AG04449 (cell line): Measurements from ENCODE around the gene CPNE1.

ENCODE experiments used
- CTCF ChIA-PET: fragments of 350-600 bp; formaldehyde crosslinking; extraction: SDS; loops from one replicate; lab custom pipeline; 2021; ENCODE audit warnings: antibody characterized with exemption; lab: Yijun Ruan, JAX
- POLR2A ChIA-PET: fragments of 400-600, 350-600 bp; formaldehyde crosslinking; extraction: SDS; loops from one replicate; lab custom pipeline; 2020; ENCODE audit warnings: antibody characterized with exemption, inconsistent platforms; lab: Yijun Ruan, JAX
- DNase-seq: peaks from one replicate; pipeline ENCODE4 v3.0.0-alpha.2; 2010; ENCODE audit warnings: low read depth, low spot score
- H3K4me3 ChIP-seq: 2 replicates; pipeline ENCODE4 v1.5.1; 2011; ENCODE audit warnings: low read depth, mild to moderate bottlenecking, control low read depth, low read length
- TF ChIP-seq, protein P1 (sequence below): IDR thresholded peaks from one replicate; pipeline ENCODE4 v1.5.1; 2011; ENCODE audit warnings: mild to moderate bottlenecking, moderate library complexity, low read length, control low read depth, inconsistent platforms; ENCODE audit not compliant: insufficient read depth; ENCODE audit errors: missing control alignments

Gene CPNE1

GRCh38 chr20:35619196-35620095 is 45.3 kb downstream of the CPNE1 start:
- TF ChIP-seq, protein P1, sequence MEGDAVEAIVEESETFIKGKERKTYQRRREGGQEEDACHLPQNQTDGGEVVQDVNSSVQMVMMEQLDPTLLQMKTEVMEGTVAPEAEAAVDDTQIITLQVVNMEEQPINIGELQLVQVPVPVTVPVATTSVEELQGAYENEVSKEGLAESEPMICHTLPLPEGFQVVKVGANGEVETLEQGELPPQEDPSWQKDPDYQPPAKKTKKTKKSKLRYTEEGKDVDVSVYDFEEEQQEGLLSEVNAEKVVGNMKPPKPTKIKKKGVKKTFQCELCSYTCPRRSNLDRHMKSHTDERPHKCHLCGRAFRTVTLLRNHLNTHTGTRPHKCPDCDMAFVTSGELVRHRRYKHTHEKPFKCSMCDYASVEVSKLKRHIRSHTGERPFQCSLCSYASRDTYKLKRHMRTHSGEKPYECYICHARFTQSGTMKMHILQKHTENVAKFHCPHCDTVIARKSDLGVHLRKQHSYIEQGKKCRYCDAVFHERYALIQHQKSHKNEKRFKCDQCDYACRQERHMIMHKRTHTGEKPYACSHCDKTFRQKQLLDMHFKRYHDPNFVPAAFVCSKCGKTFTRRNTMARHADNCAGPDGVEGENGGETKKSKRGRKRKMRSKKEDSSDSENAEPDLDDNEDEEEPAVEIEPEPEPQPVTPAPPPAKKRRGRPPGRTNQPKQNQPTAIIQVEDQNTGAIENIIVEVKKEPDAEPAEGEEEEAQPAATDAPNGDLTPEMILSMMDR: peak; percentile 62
- DNase-seq: peak; percentile 10
- H3K4me3 ChIP-seq: peak overlapping the region; percentile 70
- ChIA-PET CTCF (interaction anchor here (0.6 to 3.3 kb wide), 11 partner anchors 8 to 335 kb away, joined by 3 to 18 read pairs (median 3); partner anchors contain the start of gene SCAND1), POLR2A (interaction anchor here (0.6 to 1.7 kb wide), 5 partner anchors 11 to 123 kb away, joined by 3 to 10 read pairs (median 3); partner anchors contain the start of gene RBM39)

GRCh38 chr20:35618263-35619131 is 46.2 kb downstream of the CPNE1 start:
- POLR2A ChIA-PET: interaction anchor here (0.6 to 1.7 kb wide), 5 partner anchors 19 to 335 kb away, joined by 3 to 10 read pairs (median 3); partner anchors contain the start of gene RBM39
- TF ChIP-seq, protein P1: no peak
- CTCF ChIA-PET: interaction anchor here (0.6 to 3.3 kb wide), 10 partner anchors 9 to 336 kb away, joined by 3 to 18 read pairs (median 3); partner anchors contain the start of gene SCAND1
- DNase-seq: no peak
- H3K4me3 ChIP-seq: peak overlapping the region; percentile 70

GRCh38 chr20:35617397-35618262 is 47.1 kb downstream of the CPNE1 start:
- ChIA-PET POLR2A (interaction anchor here (0.5 to 1.0 kb wide), 3 partner anchors 16 to 125 kb away, joined by 4 to 7 read pairs (median 6); partner anchors contain the start of gene RBM39), CTCF (interaction anchor here (0.8 to 1.4 kb wide), 4 partner anchors 25 to 154 kb away, joined by 3 to 7 read pairs (median 4); no protein-coding TSS in a partner anchor)
- H3K4me3 ChIP-seq: peak overlapping the region; percentile 70
- peak; percentile 16 for DNase-seq
- TF ChIP-seq, protein P1: peak; percentile 28

DNA sequence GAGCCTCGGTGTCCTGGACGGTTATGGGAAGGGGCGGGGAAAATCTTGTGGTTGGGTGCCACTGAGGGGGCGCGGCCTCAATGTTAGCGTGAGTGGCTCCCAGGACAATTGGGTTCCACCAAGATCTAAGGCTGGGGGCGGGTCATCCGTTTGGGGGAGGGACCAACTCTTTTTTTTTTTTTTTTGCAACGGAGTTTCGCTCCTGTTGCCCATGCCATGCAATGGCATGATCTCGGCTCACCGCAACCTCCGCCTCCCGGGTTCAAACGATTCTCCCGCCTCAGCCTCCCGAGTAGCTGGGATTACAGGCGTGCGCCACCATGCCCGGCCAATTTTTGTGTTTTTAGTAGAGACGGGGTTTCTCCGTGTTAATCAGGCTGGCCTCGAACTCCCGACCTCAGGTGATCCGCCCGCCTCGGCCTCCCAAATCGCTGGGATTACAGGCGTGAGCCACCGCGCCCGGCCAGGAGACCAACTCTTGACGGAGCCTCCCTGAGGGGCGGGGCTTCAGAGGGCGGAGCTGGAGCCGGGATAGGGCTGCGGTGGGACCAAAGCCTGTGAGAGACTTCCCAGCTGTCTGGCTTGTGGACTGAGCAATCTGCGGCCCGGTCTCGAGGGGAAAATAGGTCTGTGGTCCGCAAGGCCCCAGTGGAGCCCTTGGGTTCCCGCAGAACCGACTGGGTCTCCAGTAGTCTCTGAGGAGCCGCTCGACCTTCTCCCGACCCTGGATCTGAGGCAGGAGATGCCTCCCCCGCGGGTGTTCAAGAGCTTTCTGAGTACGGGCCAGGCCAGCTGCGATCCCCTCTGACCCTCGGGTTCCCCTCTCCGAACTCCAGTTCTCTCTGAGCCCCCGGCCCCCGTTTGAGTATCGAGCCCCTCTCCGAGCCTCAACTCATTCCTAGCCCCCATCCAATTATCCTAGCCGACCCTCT is 48.0 kb downstream of the CPNE1 start:
- DNase-seq: peak; percentile 93
- ChIA-PET CTCF (interaction anchor here (1.1 to 1.4 kb wide), 3 partner anchors 15 to 153 kb away, joined by 3 to 7 read pairs (median 3); no protein-coding TSS in a partner anchor), POLR2A (interaction anchor here (0.5 to 1.0 kb wide), 3 partner anchors 17 to 125 kb away, joined by 4 to 6 read pairs (median 4); partner anchors contain the start of gene RBM39)
- TF ChIP-seq, protein P1: no peak
- H3K4me3 ChIP-seq: peak overlapping the region; percentile 70
